Smooth muscle cell (in vitro differentiated cells): ENCODE data around the gene SEMA3E. TPM values are rescaled to one million over a fixed set of nuclear protein-coding genes. Genes with fewer than 3 reads are reported as not detected.

Source experiments
- DNase-seq: peaks from one replicate; lab custom pipeline; 2025; ENCODE audit not compliant: unreplicated experiment; lab: John Stamatoyannopoulos, UW
- H2AFZ ChIP-seq: fragments of 200-600 bp; sonication (generic); 2 replicates; pipeline ENCODE4 v1.6.0; 2016; ENCODE audit warnings: antibody characterized with exemption, low read depth, mild to moderate bottlenecking
- H3F3A ChIP-seq: fragments of 200-600 bp; sonication (generic); 2 replicates; pipeline ENCODE4 v1.6.0; 2017; ENCODE audit warnings: antibody characterized with exemption, low read depth
- H3K27ac ChIP-seq: fragments of 200-600 bp; sonication (generic); 2 replicates; pipeline ENCODE4 v1.5.1; 2016; ENCODE audit warnings: low read depth, mild to moderate bottlenecking
- H3K27me3 ChIP-seq: fragments of 200-600 bp; sonication (generic); 2 replicates; pipeline ENCODE4 v1.6.1; 2016; ENCODE audit warnings: low read depth, mild to moderate bottlenecking
- H3K36me3 ChIP-seq: fragments of 200-600 bp; sonication (generic); 2 replicates; pipeline ENCODE4 v1.5.1; 2016; ENCODE audit warnings: low read depth
- H3K4me1 ChIP-seq: fragments of 200-600 bp; sonication (generic); 2 replicates; pipeline ENCODE4 v1.5.1; 2016; ENCODE audit warnings: low read depth
- H3K4me2 ChIP-seq: fragments of 200-600 bp; sonication (generic); 2 replicates; pipeline ENCODE4 v1.6.0; 2016; ENCODE audit warnings: mild to moderate bottlenecking
- H3K4me3 ChIP-seq: fragments of 200-600 bp; sonication (generic); 2 replicates; pipeline ENCODE4 v1.5.1; 2016; ENCODE audit warnings: mild to moderate bottlenecking
- H3K79me2 ChIP-seq: fragments of 200-600 bp; sonication (generic); 2 replicates; pipeline ENCODE4 v1.6.0; 2016; ENCODE audit warnings: low read depth, mild to moderate bottlenecking
- H3K9ac ChIP-seq: fragments of 200-600 bp; sonication (generic); 2 replicates; pipeline ENCODE4 v1.6.0; 2016; ENCODE audit warnings: low read depth
- H3K9me3 ChIP-seq: fragments of 200-600 bp; sonication (generic); replicated peaks from 2 replicates; pipeline ENCODE4 v1.5.1; 2016; ENCODE audit warnings: low read depth
- H4K20me1 ChIP-seq: fragments of 200-600 bp; sonication (generic); 2 replicates; pipeline ENCODE4 v1.6.0; 2016; ENCODE audit warnings: low read depth
- WGBS: methylation state at CpG from one replicate; pipeline ENCODE4 v1.1.7; 2016; ENCODE audit warnings: low lambda C conversion rate; 5-methylcytosine and 5-hydroxymethylcytosine counted together
- polyA plus RNA-seq: library from polyadenylated mRNA; unstranded; fragments of >200 nt; fragmentation: Nextera tagmentation; extraction: Ambion mirVana; gene quantifications from 2 replicates; pipeline ENCODE4 v1.2.1, GENCODE V29; 2016
- total RNA-seq: library from RNA; depleted of rRNA; stranded (reverse); fragments of >200 nt; gene quantifications from 2 replicates; pipeline ENCODE4 v1.2.3, GENCODE V29; 2014
- TF ChIP-seq, protein P1 (sequence below): fragments of 200-600 bp; sonication (generic); IDR thresholded peaks from 2 replicates; pipeline ENCODE4 v1.5.1; 2017; ENCODE audit warnings: borderline replicate concordance, mild to moderate bottlenecking, antibody characterized with exemption; ENCODE audit not compliant: insufficient read depth, poor library complexity, severe bottlenecking

The SEMA3E gene
- total and polyA plus RNA-seq, 2 experiments from 2014 or later, result 0.45 to 0.66 TPM

GRCh38 chr7:83614112-83614511 is 34.8 kb downstream of the SEMA3E start:
- no peak overlapping the region for H3K9ac ChIP-seq
- H3K79me2 ChIP-seq, result no peaks in the 10 kb centered on the region
- no peak overlapping the region for H3K4me2 ChIP-seq
- DNase-seq, result no peak
- no peaks in the 10 kb centered on the region for H3F3A ChIP-seq
- H2AFZ ChIP-seq, result no peak overlapping the region
- peaks cover 5% of the 10 kb centered on the region for H3K4me1 ChIP-seq
- no peak overlapping the region for H3K27ac ChIP-seq
- H3K36me3 ChIP-seq, result no peaks in the 10 kb centered on the region
- H3K9me3 ChIP-seq, result no peaks in the 10 kb centered on the region
- WGBS, result 82% methylated on average over 3 of the region's 3 CpGs
- H4K20me1 ChIP-seq, result no peaks in the 10 kb centered on the region
- H3K4me3 ChIP-seq, result no peak overlapping the region
- TF ChIP-seq, protein P1, sequence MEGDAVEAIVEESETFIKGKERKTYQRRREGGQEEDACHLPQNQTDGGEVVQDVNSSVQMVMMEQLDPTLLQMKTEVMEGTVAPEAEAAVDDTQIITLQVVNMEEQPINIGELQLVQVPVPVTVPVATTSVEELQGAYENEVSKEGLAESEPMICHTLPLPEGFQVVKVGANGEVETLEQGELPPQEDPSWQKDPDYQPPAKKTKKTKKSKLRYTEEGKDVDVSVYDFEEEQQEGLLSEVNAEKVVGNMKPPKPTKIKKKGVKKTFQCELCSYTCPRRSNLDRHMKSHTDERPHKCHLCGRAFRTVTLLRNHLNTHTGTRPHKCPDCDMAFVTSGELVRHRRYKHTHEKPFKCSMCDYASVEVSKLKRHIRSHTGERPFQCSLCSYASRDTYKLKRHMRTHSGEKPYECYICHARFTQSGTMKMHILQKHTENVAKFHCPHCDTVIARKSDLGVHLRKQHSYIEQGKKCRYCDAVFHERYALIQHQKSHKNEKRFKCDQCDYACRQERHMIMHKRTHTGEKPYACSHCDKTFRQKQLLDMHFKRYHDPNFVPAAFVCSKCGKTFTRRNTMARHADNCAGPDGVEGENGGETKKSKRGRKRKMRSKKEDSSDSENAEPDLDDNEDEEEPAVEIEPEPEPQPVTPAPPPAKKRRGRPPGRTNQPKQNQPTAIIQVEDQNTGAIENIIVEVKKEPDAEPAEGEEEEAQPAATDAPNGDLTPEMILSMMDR, result no peak
- H3K27me3 ChIP-seq, result no peaks in the 10 kb centered on the region

DNA sequence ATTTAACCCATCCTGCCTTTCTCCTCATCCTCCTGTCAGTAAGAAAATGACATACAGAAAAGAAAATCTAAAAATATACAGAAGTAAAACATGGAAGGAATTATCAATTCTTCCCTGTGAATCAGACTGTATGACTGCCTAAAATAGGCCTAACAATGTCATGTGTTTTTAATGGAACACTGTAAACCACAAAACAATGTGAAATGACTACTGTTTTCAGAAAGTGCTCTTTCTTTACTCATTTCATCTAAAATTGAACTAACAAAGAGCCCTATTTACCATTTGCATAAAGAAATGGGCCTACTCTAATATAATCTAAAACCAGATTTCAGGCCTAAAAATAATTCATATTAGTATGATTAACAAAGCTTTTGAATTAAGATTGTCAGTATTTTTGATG is 35.7 kb downstream of the SEMA3E start:
- TF ChIP-seq, protein P1, result no peak
- no peak overlapping the region for H3K9ac ChIP-seq
- no peak overlapping the region for H2AFZ ChIP-seq
- no peak overlapping the region for H3K4me2 ChIP-seq
- H3F3A ChIP-seq, result no peaks in the 10 kb centered on the region
- H3K79me2 ChIP-seq, result no peaks in the 10 kb centered on the region
- peaks cover 5% of the 10 kb centered on the region for H3K4me1 ChIP-seq
- no peaks in the 10 kb centered on the region for H3K27me3 ChIP-seq
- H3K9me3 ChIP-seq, result no peaks in the 10 kb centered on the region
- no peaks in the 10 kb centered on the region for H4K20me1 ChIP-seq
- H3K4me3 ChIP-seq, result no peak overlapping the region
- H3K27ac ChIP-seq, result no peak overlapping the region
- DNase-seq, result no peak
- no peaks in the 10 kb centered on the region for H3K36me3 ChIP-seq

DNA sequence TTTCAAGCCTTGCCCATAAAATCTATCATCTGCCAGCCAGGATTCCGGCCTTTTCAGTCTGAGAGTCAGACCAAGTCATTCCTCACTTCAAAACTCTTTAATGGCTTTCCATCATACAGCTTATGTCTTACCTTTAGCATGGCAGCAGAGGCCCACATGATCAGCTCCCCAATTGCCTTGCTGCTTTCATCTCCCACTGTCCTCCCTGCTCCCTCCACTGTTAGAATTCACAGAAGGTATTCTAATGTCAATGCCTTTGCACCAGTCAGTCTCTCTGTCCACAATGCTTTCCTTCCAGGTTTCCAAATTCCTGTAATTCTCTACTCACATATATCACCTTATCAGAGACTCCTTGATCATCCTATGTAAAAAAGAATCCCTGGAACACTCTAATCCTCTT is 37.2 kb downstream of the SEMA3E start:
- Histone ChIP-seq H3K4me3 (no peak overlapping the region), H3K79me2 (no peaks in the 10 kb centered on the region), H3F3A (no peaks in the 10 kb centered on the region), H3K27ac (no peak overlapping the region), H4K20me1 (no peaks in the 10 kb centered on the region), H3K4me1 (peaks cover 5% of the 10 kb centered on the region), H3K36me3 (no peaks in the 10 kb centered on the region), H3K27me3 (no peaks in the 10 kb centered on the region), H2AFZ (no peak overlapping the region), H3K4me2 (no peak overlapping the region), H3K9ac (no peak overlapping the region), H3K9me3 (no peaks in the 10 kb centered on the region)
- WGBS, result 100% methylated on average over 1 of the region's 1 CpG
- TF ChIP-seq, protein P1, result no peak
- DNase-seq, result no peak

GRCh38 chr7:83610649-83611304 is 38.2 kb downstream of the SEMA3E start:
- H3K27me3 ChIP-seq, result no peaks in the 10 kb centered on the region
- peaks cover 5% of the 10 kb centered on the region for H3K4me1 ChIP-seq
- no peaks in the 10 kb centered on the region for H3K79me2 ChIP-seq
- H3K4me2 ChIP-seq, result no peak overlapping the region
- no peaks in the 10 kb centered on the region for H3K9me3 ChIP-seq
- no peak overlapping the region for H3K4me3 ChIP-seq
- no peaks in the 10 kb centered on the region for H3F3A ChIP-seq
- WGBS, result 51% methylated on average over 4 of the region's 4 CpGs
- H3K36me3 ChIP-seq, result no peaks in the 10 kb centered on the region
- H3K27ac ChIP-seq, result no peak overlapping the region
- H4K20me1 ChIP-seq, result no peaks in the 10 kb centered on the region
- TF ChIP-seq, protein P1, result no peak
- H3K9ac ChIP-seq, result no peak overlapping the region
- H2AFZ ChIP-seq, result no peak overlapping the region
- DNase-seq, result no peak
